AG04450 (cell line): ENCODE data around the gene NEGR1. TPM values are rescaled to one million over a fixed set of nuclear protein-coding genes. Genes with fewer than 3 reads are reported as not detected.

Experiments used
- CTCF ChIA-PET: fragments of 300-600, 350-600 bp; formaldehyde crosslinking; extraction: SDS; loops from one replicate; lab custom pipeline; 2022; ENCODE audit warnings: antibody characterized with exemption, inconsistent platforms; lab: Charles Lee
- POLR2A ChIA-PET: fragments of 350-600 bp; formaldehyde crosslinking; extraction: SDS; loops from one replicate; lab custom pipeline; 2021; ENCODE audit warnings: antibody characterized with exemption, inconsistent platforms; lab: Yijun Ruan, JAX
- DNase-seq: peaks from one replicate; pipeline ENCODE4 v3.0.0-alpha.2; 2011; ENCODE audit warnings: low read depth, low spot score
- H3K27ac ChIP-seq: one replicate; pipeline ENCODE4 v1.5.1; 2012; ENCODE audit warnings: low read depth, low read length, control low read depth
- H3K27me3 ChIP-seq: one replicate; pipeline ENCODE4 v1.6.0; 2012; ENCODE audit warnings: low read length; ENCODE audit not compliant: control insufficient read depth, insufficient read depth
- H3K4me3 ChIP-seq: 2 replicates; pipeline ENCODE4 v1.5.1; 2011; ENCODE audit warnings: mild to moderate bottlenecking, low read depth, low read length, control low read depth
- H3K9me3 ChIP-seq: 2 replicates; pipeline ENCODE4 v1.5.1; 2012; ENCODE audit warnings: low read length; ENCODE audit not compliant: control insufficient read depth, insufficient read depth
- CTCF ChIP-seq: IDR thresholded peaks from 2 replicates; pipeline ENCODE4 v1.5.1; 2011; ENCODE audit warnings: low read depth, low read length, control low read depth, inconsistent platforms
- polyA plus RNA-seq: library from polyadenylated mRNA; depleted of rRNA; stranded (reverse); fragments of >200 nt; gene quantifications from 2 replicates; pipeline ENCODE4 v1.2.3, GENCODE V29; 2011

NEGR1 gene
- polyA plus RNA-seq, 1 experiment = 11.3 TPM

GRCh38 chr1:71492298-71493041 lies 789.9 kb downstream of the NEGR1 start:
- no peaks in the 10 kb centered on the region for H3K9me3 ChIP-seq
- H3K27me3 ChIP-seq = no peaks in the 10 kb centered on the region
- H3K4me3 ChIP-seq = no peak overlapping the region
- CTCF ChIA-PET = no interaction called here
- TF ChIP-seq CTCF = no peak
- no peak for DNase-seq
- H3K27ac ChIP-seq = no peak overlapping the region
- POLR2A ChIA-PET = no interaction called here

DNA sequence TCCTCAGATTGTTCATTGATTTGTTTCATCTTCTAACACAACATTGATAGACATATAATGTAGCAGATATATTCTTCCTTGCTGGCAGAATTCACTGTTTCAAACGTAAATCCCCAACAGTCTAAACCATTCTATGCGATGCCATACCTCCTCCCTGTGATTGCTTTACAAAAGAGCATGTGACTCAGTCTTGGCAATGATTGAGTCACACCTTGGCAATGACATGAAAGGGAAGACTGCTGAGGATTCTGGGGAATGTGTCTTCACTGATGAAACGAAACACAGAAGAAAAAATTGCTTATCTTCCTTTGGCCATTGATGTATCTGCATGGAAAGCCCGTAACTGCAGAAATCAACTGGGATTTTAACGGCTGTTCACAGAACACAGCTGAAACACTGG lies 791.9 kb downstream of the NEGR1 start:
- ChIA-PET CTCF (no interaction called here), POLR2A (no interaction called here)
- TF ChIP-seq CTCF = no peak
- DNase-seq = no peak
- H3K27ac ChIP-seq = no peak overlapping the region
- H3K27me3 ChIP-seq = no peaks in the 10 kb centered on the region
- no peak overlapping the region for H3K4me3 ChIP-seq
- no peaks in the 10 kb centered on the region for H3K9me3 ChIP-seq

- ChIA-PET CTCF (no interaction called here), POLR2A (no interaction called here)
- DNase-seq = no peak
- no peak overlapping the region for H3K4me3 ChIP-seq
- no peaks in the 10 kb centered on the region for H3K9me3 ChIP-seq
- no peak overlapping the region for H3K27ac ChIP-seq
- TF ChIP-seq CTCF = no peak
- H3K27me3 ChIP-seq = no peaks in the 10 kb centered on the region
Measured at GRCh38 chr1:71488555-71489252, 793.6 kb downstream of the NEGR1 start.

- H3K4me3 ChIP-seq = no peak overlapping the region
- no peak for TF ChIP-seq CTCF
- POLR2A ChIA-PET = no interaction called here
Measured at GRCh38 chr1:71473331-71473730, 809.0 kb downstream of the NEGR1 start.

DNA sequence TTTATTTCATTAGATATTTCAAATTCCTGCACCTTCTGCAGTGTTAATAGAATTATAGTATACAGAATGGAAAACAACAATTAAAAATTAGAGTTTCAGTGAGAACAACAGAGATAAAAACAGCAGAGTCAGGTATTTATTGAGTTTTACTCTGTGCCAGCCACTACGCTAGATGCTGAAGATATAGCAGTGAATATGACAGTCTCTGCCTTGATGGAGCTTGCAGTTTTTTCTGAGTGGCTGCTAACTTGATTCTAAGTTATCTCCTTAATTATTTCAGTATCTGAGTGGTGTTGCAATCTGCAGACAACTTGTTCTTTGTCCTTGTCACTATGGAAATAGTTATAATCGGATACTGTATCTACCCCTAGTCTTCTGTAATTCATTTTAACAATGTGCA lies 817.2 kb downstream of the NEGR1 start:
- Histone ChIP-seq H3K4me3 (no peak overlapping the region), H3K27ac (no peak overlapping the region), H3K9me3 (no peaks in the 10 kb centered on the region), H3K27me3 (no peaks in the 10 kb centered on the region)
- POLR2A ChIA-PET = no interaction called here
- DNase-seq = no peak
- CTCF ChIA-PET = no interaction called here
- TF ChIP-seq CTCF = no peak

More at GRCh38 chr1:71473331-71473730, 809.0 kb downstream of the NEGR1 start:
- Histone ChIP-seq H3K9me3 (no peaks in the 10 kb centered on the region), H3K27ac (no peak overlapping the region), H3K27me3 (no peaks in the 10 kb centered on the region)
- CTCF ChIA-PET = no interaction called here
- DNase-seq = no peak
